H1 (cell line): ENCODE measurements around the gene TRIM38. TPM values are rescaled to one million over a fixed set of nuclear protein-coding genes. Genes with fewer than 3 reads are reported as not detected.

Source experiments
- CTBP2 ChIP-seq: IDR thresholded peaks from 2 replicates; pipeline ENCODE4 v1.7.0; 2011; ENCODE audit warnings: borderline replicate concordance, mild to moderate bottlenecking, moderate library complexity, mixed read lengths, low read length; ENCODE audit not compliant: insufficient read depth, insufficient read length
- MAFK ChIP-seq: IDR thresholded peaks from 2 replicates; pipeline ENCODE4 v1.6.1; 2012; ENCODE audit warnings: low read depth, mild to moderate bottlenecking, improper control_type of control experiment, low read length
- RAD21 ChIP-seq, 2 experiments: IDR thresholded peaks in 1 of 2; conservative IDR thresholded peaks in 1 of 2; 2 replicates each; pipeline ENCODE4 v1.6.1; 2011; ENCODE audit warnings: low read depth in 2 of 2, low read length in 2 of 2, improper control_type of control experiment in 1 of 2, inconsistent platforms in 1 of 2, mild to moderate bottlenecking in 1 of 2, moderate library complexity in 1 of 2
- TAF1 ChIP-seq: IDR thresholded peaks from 2 replicates; pipeline ENCODE4 v1.6.1; 2011; ENCODE audit warnings: mild to moderate bottlenecking, low read depth, low read length
- polyA plus RNA-seq, 7 experiments: library from polyadenylated mRNA; depleted of rRNA in 3 of 7; stranded (reverse) in 5 of 7; unstranded in 2 of 7; fragments of >200 nt in 5 of 7; fragments of 200-250 nt in 2 of 7; gene quantifications; 1 replicate in 5 of 7; 2 replicates in 1 of 7; 4 replicates in 1 of 7; pipeline versions ENCODE4 v1.2.1 to v1.2.3, GENCODE V29; 2011 to 2013; ENCODE audit warnings: missing spikeins in 2 of 7, mixed read lengths in 2 of 7
- total RNA-seq: library from RNA; stranded (reverse); fragmentation: NEBNext Ultra II Directional; extraction: Animal tissue kit (Norgen Biotek cat#: 25700); gene quantifications from 2 replicates; pipeline ENCODE4 v1.2.1, GENCODE V29; 2021
- TF ChIP-seq, protein P1 (sequence below): fragments of 300-600 bp; sonication (generic); IDR thresholded peaks from 2 replicates; pipeline ENCODE4 v1.7.1; 2012; ENCODE audit warnings: low read length, moderate library complexity, mild to moderate bottlenecking, inconsistent platforms; ENCODE audit not compliant: insufficient replicate concordance

Gene TRIM38
- total and polyA plus RNA-seq, 2 of the 8 experiments (the other 6 are each of a cell fraction or from before 2014, with no cell fraction given) = 0.43 to 0.56 TPM

- no peak for TF ChIP-seq TAF1
- TF ChIP-seq CTBP2 = no peak
- TF ChIP-seq, protein P1, sequence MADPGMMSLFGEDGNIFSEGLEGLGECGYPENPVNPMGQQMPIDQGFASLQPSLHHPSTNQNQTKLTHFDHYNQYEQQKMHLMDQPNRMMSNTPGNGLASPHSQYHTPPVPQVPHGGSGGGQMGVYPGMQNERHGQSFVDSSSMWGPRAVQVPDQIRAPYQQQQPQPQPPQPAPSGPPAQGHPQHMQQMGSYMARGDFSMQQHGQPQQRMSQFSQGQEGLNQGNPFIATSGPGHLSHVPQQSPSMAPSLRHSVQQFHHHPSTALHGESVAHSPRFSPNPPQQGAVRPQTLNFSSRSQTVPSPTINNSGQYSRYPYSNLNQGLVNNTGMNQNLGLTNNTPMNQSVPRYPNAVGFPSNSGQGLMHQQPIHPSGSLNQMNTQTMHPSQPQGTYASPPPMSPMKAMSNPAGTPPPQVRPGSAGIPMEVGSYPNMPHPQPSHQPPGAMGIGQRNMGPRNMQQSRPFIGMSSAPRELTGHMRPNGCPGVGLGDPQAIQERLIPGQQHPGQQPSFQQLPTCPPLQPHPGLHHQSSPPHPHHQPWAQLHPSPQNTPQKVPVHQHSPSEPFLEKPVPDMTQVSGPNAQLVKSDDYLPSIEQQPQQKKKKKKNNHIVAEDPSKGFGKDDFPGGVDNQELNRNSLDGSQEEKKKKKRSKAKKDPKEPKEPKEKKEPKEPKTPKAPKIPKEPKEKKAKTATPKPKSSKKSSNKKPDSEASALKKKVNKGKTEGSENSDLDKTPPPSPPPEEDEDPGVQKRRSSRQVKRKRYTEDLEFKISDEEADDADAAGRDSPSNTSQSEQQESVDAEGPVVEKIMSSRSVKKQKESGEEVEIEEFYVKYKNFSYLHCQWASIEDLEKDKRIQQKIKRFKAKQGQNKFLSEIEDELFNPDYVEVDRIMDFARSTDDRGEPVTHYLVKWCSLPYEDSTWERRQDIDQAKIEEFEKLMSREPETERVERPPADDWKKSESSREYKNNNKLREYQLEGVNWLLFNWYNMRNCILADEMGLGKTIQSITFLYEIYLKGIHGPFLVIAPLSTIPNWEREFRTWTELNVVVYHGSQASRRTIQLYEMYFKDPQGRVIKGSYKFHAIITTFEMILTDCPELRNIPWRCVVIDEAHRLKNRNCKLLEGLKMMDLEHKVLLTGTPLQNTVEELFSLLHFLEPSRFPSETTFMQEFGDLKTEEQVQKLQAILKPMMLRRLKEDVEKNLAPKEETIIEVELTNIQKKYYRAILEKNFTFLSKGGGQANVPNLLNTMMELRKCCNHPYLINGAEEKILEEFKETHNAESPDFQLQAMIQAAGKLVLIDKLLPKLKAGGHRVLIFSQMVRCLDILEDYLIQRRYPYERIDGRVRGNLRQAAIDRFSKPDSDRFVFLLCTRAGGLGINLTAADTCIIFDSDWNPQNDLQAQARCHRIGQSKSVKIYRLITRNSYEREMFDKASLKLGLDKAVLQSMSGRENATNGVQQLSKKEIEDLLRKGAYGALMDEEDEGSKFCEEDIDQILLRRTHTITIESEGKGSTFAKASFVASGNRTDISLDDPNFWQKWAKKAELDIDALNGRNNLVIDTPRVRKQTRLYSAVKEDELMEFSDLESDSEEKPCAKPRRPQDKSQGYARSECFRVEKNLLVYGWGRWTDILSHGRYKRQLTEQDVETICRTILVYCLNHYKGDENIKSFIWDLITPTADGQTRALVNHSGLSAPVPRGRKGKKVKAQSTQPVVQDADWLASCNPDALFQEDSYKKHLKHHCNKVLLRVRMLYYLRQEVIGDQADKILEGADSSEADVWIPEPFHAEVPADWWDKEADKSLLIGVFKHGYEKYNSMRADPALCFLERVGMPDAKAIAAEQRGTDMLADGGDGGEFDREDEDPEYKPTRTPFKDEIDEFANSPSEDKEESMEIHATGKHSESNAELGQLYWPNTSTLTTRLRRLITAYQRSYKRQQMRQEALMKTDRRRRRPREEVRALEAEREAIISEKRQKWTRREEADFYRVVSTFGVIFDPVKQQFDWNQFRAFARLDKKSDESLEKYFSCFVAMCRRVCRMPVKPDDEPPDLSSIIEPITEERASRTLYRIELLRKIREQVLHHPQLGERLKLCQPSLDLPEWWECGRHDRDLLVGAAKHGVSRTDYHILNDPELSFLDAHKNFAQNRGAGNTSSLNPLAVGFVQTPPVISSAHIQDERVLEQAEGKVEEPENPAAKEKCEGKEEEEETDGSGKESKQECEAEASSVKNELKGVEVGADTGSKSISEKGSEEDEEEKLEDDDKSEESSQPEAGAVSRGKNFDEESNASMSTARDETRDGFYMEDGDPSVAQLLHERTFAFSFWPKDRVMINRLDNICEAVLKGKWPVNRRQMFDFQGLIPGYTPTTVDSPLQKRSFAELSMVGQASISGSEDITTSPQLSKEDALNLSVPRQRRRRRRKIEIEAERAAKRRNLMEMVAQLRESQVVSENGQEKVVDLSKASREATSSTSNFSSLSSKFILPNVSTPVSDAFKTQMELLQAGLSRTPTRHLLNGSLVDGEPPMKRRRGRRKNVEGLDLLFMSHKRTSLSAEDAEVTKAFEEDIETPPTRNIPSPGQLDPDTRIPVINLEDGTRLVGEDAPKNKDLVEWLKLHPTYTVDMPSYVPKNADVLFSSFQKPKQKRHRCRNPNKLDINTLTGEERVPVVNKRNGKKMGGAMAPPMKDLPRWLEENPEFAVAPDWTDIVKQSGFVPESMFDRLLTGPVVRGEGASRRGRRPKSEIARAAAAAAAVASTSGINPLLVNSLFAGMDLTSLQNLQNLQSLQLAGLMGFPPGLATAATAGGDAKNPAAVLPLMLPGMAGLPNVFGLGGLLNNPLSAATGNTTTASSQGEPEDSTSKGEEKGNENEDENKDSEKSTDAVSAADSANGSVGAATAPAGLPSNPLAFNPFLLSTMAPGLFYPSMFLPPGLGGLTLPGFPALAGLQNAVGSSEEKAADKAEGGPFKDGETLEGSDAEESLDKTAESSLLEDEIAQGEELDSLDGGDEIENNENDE = no peak
- TF ChIP-seq RAD21 (IDR thresholded peaks at IDR 0.05 in 1 of 2, conservative IDR thresholded peaks at IDR 0.05 in 1 of 2; ENCODE audit: low read depth in 2 of 2, low read length in 2 of 2) = no peak
- TF ChIP-seq MAFK = no peak
Measured at GRCh38 chr6:25949695-25950094, 12.9 kb upstream of the TRIM38 start (continued).
